Astrocyte of the cerebellum (primary cell): ENCODE measurements around the gene THAP6.
A peak's percentile ranks its signal among the peaks of the same experiment; 100 is the strongest.

Source experiments
- DNase-seq: peaks from one replicate; pipeline ENCODE4 v3.0.0-alpha.2; 2011; ENCODE audit warnings: low read depth
- H3K4me3 ChIP-seq: 2 replicates; pipeline ENCODE4 v1.5.1; 2011; ENCODE audit warnings: mild to moderate bottlenecking, low read depth, low read length, moderate library complexity
- in situ Hi-C: cut with HindIII; loops from 2 replicates; pipeline ENCODE4 v1.10.0; 2017; ENCODE audit warnings: low sequenced_read_pairs
- TF ChIP-seq, protein P1 (sequence below): IDR thresholded peaks from 2 replicates; pipeline ENCODE4 v1.5.1; 2012; ENCODE audit warnings: low read length, low read depth, moderate library complexity, mild to moderate bottlenecking; ENCODE audit errors: missing control alignments

THAP6 gene

DNA sequence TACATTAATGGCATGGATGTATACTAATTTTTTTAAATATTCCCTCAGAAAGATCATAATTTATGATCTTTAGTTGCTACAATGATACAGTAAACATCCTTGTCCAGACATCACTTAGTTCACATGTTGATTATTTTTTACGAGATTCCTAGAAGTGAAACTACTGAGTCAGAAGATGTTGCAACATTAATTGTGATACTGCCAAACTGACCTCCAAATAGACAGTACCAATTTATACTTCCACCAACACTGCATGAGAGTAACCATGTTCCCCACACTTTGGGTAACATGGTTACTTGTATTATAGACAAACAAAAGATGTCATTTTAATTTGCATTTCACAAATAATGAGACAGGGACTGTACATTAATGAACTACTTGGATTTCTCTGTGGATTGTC lies 19.7 kb upstream of the THAP6 start:
- no peak overlapping the region for H3K4me3 ChIP-seq
- in situ Hi-C loops = no loop called here
- DNase-seq = peak; percentile 40
- TF ChIP-seq, protein P1, sequence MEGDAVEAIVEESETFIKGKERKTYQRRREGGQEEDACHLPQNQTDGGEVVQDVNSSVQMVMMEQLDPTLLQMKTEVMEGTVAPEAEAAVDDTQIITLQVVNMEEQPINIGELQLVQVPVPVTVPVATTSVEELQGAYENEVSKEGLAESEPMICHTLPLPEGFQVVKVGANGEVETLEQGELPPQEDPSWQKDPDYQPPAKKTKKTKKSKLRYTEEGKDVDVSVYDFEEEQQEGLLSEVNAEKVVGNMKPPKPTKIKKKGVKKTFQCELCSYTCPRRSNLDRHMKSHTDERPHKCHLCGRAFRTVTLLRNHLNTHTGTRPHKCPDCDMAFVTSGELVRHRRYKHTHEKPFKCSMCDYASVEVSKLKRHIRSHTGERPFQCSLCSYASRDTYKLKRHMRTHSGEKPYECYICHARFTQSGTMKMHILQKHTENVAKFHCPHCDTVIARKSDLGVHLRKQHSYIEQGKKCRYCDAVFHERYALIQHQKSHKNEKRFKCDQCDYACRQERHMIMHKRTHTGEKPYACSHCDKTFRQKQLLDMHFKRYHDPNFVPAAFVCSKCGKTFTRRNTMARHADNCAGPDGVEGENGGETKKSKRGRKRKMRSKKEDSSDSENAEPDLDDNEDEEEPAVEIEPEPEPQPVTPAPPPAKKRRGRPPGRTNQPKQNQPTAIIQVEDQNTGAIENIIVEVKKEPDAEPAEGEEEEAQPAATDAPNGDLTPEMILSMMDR = no peak

DNA sequence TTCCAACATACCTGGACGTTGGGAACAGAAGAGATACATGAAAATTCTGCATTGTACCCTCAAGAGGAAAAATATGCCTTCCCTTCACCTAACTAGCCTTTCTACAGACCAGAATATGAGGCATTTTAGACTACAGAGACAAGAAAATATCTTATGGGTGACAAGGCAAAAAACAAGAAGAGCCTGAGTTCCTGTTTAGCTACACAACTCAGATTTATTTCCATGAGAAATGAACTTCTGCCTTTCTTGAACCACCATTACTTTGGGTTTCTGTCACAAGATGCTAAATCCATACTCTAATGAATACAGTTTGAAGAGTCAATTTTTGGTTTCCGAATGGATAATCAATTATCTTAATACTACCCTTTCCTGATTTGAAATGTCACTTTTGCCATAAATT lies 18.8 kb upstream of the THAP6 start:
- TF ChIP-seq, protein P1 = no peak
- in situ Hi-C loops = no loop called here

DNA sequence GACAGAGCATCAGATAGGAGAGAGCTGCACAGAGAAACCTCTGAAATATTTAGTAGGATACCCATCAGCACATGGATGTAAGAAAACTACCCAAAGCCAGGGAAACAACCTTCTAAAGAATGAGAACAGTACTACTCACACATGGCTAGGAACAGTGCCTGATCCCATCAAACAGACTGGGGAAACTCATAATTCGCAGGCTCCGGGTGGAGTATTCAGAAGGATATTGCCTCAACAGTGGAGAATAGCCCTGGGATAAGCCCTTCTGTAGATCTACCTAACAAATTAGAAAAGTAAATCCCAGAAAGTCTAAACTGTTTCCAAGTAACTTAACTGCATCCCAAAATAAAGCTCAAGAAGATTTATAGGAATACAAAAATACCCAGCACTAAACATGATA lies 17.9 kb upstream of the THAP6 start:
- H3K4me3 ChIP-seq = no peak overlapping the region
- in situ Hi-C loops = no loop called here
- TF ChIP-seq, protein P1 = no peak
- no peak for DNase-seq

More for the DNA sequence above, 18.8 kb upstream of the THAP6 start:
- no peak overlapping the region for H3K4me3 ChIP-seq
- DNase-seq = no peak

DNA sequence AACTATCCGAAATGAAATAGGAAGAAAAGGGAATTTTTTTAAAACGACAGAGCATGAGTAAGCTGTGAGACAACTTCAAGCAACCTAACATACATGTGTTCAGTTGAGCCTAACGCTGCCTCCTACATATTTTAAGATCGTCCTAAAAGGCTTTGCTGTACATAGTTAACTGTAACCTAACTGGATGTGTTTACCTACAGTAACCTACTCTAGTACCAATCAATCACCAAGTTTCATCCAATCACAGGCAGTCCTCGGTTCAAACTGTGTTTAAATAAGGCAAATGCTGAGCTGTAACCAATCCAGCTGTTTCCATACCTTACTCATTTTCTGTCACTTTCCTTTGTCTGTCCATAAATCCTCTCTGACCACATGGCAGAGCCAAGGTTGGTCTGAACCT lies 17.1 kb upstream of the THAP6 start:
- no peak for DNase-seq

DNA sequence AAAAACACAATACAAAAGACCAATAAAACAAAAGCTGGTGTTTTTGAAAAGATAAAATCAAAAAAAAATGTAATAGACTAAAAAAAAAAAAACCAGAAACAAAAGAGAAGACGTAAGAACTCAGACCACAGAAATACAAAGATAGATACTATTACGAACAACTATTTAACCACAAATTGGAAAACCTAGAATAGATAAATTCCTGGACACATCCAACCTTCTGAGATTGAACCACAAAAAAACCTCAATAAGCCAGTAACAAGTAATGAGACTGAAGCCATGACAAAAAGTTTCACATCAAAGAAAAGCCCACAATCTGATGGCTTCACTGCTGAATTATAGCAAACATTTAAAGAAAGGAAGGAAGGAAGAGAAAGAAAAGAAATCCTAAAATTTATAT lies 16.2 kb upstream of the THAP6 start:
- peak; percentile 35 for DNase-seq
- in situ Hi-C loops = no loop called here
- H3K4me3 ChIP-seq = no peak overlapping the region
- TF ChIP-seq, protein P1 = no peak

More for the DNA sequence above, 17.1 kb upstream of the THAP6 start:
- in situ Hi-C loops = no loop called here
- H3K4me3 ChIP-seq = no peak overlapping the region
- TF ChIP-seq, protein P1 = no peak

DNA sequence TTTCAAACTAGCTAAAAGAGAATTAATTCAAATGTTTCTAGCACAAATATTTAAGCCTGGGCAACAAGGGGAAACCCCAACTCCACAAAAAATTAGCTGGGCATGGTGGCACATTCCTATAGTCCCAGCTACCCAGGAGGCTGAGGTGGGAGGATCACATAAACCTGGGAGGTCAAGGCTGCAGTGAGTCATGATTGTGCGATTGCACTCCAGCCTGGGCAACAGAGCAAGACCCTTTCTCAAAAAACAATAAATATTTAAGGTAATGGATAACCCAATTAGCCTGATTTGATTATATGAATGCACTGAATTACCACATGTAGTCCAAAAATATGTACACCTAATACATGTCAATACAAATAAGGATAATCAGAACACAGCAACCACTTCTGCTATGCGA lies 14.4 kb upstream of the THAP6 start:
- no peak for DNase-seq
- H3K4me3 ChIP-seq = no peak overlapping the region
- TF ChIP-seq, protein P1 = no peak
- in situ Hi-C loops = no loop called here

DNA sequence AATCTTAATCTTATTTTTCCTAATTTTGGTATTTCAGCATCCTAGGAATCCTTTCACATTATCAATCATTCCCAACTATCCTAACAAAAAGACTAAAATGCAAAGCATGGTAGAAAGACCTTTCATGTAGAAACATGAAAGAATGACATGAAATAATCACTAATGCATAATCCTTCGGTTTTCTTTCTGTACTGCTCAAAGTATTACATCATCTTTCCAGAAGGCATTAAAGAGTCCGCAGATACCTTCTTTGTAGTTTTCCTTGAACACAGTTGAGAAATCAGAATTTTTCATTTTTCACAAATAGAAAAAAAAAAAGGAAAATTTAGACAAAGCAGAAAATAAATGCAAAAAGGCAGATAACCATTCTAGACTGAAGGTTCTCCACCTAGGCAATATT lies 11.6 kb upstream of the THAP6 start:
- in situ Hi-C loops = no loop called here
- no peak overlapping the region for H3K4me3 ChIP-seq
- DNase-seq = no peak
- TF ChIP-seq, protein P1 = no peak
